Keratinocyte (primary cell): ENCODE data around the gene PLA2G12B.

ENCODE experiments used
- EZH2 ChIP-seq: IDR thresholded peaks from one replicate; pipeline ENCODE4 v1.6.1; 2012; ENCODE audit warnings: inconsistent platforms, mild to moderate bottlenecking, low read length, moderate library complexity
- TF ChIP-seq, protein P1 (sequence below), 3 experiments: IDR thresholded peaks in 1 of 3; conservative IDR thresholded peaks in 1 of 3; optimal IDR thresholded peaks in 1 of 3; 2 replicates in 2 of 3; 3 replicates in 1 of 3; pipeline versions ENCODE3 to v1.5.1; 2011; ENCODE audit warnings: low read length in 3 of 3, mild to moderate bottlenecking in 3 of 3, moderate library complexity in 2 of 3, control low read depth in 1 of 3, inconsistent platforms in 1 of 3; ENCODE audit not compliant: insufficient read depth in 2 of 3; ENCODE audit errors: extremely low read depth in 1 of 3

DNA sequence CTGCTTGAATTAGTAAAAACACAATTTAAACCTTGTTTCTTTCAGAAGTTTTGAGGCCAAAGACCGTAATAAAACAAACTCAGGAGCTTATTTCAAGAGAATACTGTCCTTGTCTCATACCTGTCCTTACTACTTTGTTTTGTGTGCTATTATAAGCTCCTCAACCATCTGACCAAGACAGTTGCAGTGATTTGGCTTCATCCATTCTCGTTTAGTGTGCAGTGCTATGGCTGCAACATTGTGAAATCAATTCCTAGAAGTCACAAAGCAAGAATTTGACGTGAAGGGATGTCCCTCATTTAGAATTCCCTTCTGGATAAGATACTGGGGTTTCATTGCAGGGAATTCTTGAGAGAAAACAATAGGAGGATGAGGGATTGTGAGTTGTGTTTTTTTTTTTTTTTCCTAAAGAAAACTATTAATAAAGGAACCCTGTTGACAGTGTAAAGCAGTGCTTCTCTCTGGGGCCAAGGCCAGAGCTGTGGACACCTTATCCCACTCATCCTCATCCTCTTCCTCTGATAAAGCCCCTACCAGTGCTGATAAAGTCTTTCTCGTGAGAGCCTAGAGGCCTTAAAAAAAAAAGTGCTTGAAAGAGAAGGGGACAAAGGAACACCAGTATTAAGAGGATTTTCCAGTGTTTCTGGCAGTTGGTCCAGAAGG is 61.3 kb downstream of the PLA2G12B start, which contains the start of gene OIT3:
- TF ChIP-seq, protein P1, sequence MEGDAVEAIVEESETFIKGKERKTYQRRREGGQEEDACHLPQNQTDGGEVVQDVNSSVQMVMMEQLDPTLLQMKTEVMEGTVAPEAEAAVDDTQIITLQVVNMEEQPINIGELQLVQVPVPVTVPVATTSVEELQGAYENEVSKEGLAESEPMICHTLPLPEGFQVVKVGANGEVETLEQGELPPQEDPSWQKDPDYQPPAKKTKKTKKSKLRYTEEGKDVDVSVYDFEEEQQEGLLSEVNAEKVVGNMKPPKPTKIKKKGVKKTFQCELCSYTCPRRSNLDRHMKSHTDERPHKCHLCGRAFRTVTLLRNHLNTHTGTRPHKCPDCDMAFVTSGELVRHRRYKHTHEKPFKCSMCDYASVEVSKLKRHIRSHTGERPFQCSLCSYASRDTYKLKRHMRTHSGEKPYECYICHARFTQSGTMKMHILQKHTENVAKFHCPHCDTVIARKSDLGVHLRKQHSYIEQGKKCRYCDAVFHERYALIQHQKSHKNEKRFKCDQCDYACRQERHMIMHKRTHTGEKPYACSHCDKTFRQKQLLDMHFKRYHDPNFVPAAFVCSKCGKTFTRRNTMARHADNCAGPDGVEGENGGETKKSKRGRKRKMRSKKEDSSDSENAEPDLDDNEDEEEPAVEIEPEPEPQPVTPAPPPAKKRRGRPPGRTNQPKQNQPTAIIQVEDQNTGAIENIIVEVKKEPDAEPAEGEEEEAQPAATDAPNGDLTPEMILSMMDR (optimal IDR thresholded peaks at IDR 0.05 in 1 of 3, IDR thresholded peaks at IDR 0.05 in 1 of 3, conservative IDR thresholded peaks at IDR 0.05 in 1 of 3; ENCODE audit: extremely low read depth in 1 of 3, insufficient read depth in 2 of 3, low read length in 3 of 3) = no peak
- TF ChIP-seq EZH2 = no peak
